SU-DHL-6 (cell line): ENCODE measurements around the gene FXYD5.

Experiments
- H2AFZ ChIP-seq: fragments of 200-600 bp; sonication (generic); 2 replicates; pipeline ENCODE4 v1.6.1; 2014; ENCODE audit warnings: low read depth, mild to moderate bottlenecking, moderate library complexity, mixed read lengths, antibody characterized with exemption, low read length; ENCODE audit not compliant: severe bottlenecking
- H3F3A ChIP-seq: fragments of 200-600 bp; shearing (Covaris generic); 2 replicates; pipeline ENCODE4 v1.6.0; 2016; ENCODE audit warnings: antibody characterized with exemption, mild to moderate bottlenecking; ENCODE audit not compliant: insufficient read depth
- H3K27ac ChIP-seq: fragments of 200-600 bp; sonication (generic); 2 replicates; pipeline ENCODE4 v1.5.1; 2016; ENCODE audit warnings: low read depth, mild to moderate bottlenecking, low read length, moderate library complexity, mixed read lengths
- H3K27me3 ChIP-seq: fragments of 200-600 bp; sonication (generic), shearing (Covaris generic); 2 replicates; pipeline ENCODE4 v1.6.0; 2014; ENCODE audit warnings: mild to moderate bottlenecking, low read length
- H3K36me3 ChIP-seq: fragments of 200-600 bp; sonication (generic); 2 replicates; pipeline ENCODE4 v1.6.1; 2014; ENCODE audit warnings: mild to moderate bottlenecking, low read length, mixed read lengths
- H3K4me2 ChIP-seq: fragments of 300-600, 200-600 bp; shearing (Covaris generic), sonication (generic); 2 replicates; pipeline ENCODE4 v1.6.0; 2014; ENCODE audit warnings: low read length, low read depth, mild to moderate bottlenecking; ENCODE audit not compliant: poor library complexity, severe bottlenecking
- H3K4me3 ChIP-seq: fragments of 200-600 bp; sonication (generic); 2 replicates; pipeline ENCODE4 v1.5.1; 2014; ENCODE audit warnings: antibody characterized with exemption, low read length, mild to moderate bottlenecking, mixed read lengths; ENCODE audit not compliant: insufficient read depth, poor library complexity, severe bottlenecking
- H3K79me2 ChIP-seq: fragments of 200-600 bp; sonication (generic); 2 replicates; pipeline ENCODE4 v1.6.1; 2014; ENCODE audit warnings: mild to moderate bottlenecking, low read length, moderate library complexity; ENCODE audit not compliant: insufficient read depth
- H3K9ac ChIP-seq: fragments of 200-600 bp; sonication (generic); 2 replicates; pipeline ENCODE4 v1.7.0; 2014; ENCODE audit warnings: mild to moderate bottlenecking, low read length
- H3K9me2 ChIP-seq: fragments of 200-600 bp; sonication (generic); replicated peaks from 2 replicates; pipeline ENCODE4 v1.6.1; 2014; ENCODE audit warnings: low read length; ENCODE audit not compliant: insufficient read depth
- H3K9me3 ChIP-seq: fragments of 200-600 bp; sonication (generic); 2 replicates; pipeline ENCODE4 v1.6.1; 2014; ENCODE audit warnings: low read length, mixed read lengths; ENCODE audit not compliant: insufficient read depth
- H4K20me1 ChIP-seq: fragments of 200-600 bp; sonication (generic); 2 replicates; pipeline ENCODE4 v1.6.1; 2014; ENCODE audit warnings: low read depth, mild to moderate bottlenecking, antibody characterized with exemption, low read length, moderate library complexity, mixed read lengths
- CTCF ChIP-seq: fragments of 200-600 bp; sonication (generic); IDR thresholded peaks from one replicate; pipeline ENCODE4 v1.5.1; 2017; ENCODE audit warnings: antibody characterized with exemption, mild to moderate bottlenecking, low read length, moderate library complexity; ENCODE audit not compliant: insufficient read depth, poor library complexity, severe bottlenecking
- EZH2phosphoT487 ChIP-seq: fragments of 200-600 bp; sonication (generic), shearing (Covaris generic); conservative IDR thresholded peaks from 2 replicates; pipeline ENCODE4 v1.6.1; 2018; ENCODE audit warnings: mild to moderate bottlenecking, antibody characterized with exemption, low read length, moderate library complexity, mixed read lengths

The FXYD5 gene

GRCh38 chr19:35143818-35144217 lies 10.7 kb upstream of the FXYD5 start:
- Histone ChIP-seq H3F3A (peaks cover 7% of the 10 kb centered on the region), H4K20me1 (no peaks in the 10 kb centered on the region), H3K9ac (no peak overlapping the region), H3K4me2 (no peak overlapping the region), H3K27ac (no peak overlapping the region), H3K9me2 (no peaks in the 10 kb centered on the region), H3K27me3 (no peaks in the 10 kb centered on the region), H3K9me3 (no peaks in the 10 kb centered on the region), H2AFZ (no peak overlapping the region), H3K79me2 (no peaks in the 10 kb centered on the region), H3K36me3 (no peaks in the 10 kb centered on the region), H3K4me3 (no peak overlapping the region)
- TF ChIP-seq EZH2phosphoT487 (no peak), CTCF (no peak)

GRCh38 chr19:35144259-35144599 lies 10.3 kb upstream of the FXYD5 start:
- no peak for TF ChIP-seq EZH2phosphoT487
- no peak for TF ChIP-seq CTCF
- Histone ChIP-seq H3K36me3 (no peaks in the 10 kb centered on the region), H3K9me2 (no peaks in the 10 kb centered on the region), H3K9me3 (no peaks in the 10 kb centered on the region), H2AFZ (no peak overlapping the region), H3K4me2 (no peak overlapping the region), H4K20me1 (no peaks in the 10 kb centered on the region), H3K27me3 (no peaks in the 10 kb centered on the region), H3F3A (peaks cover 7% of the 10 kb centered on the region), H3K4me3 (no peak overlapping the region), H3K27ac (no peak overlapping the region), H3K79me2 (no peaks in the 10 kb centered on the region), H3K9ac (no peak overlapping the region)

GRCh38 chr19:35144600-35145436 lies 9.7 kb upstream of the FXYD5 start:
- Histone ChIP-seq H3K9me3 (no peaks in the 10 kb centered on the region), H3K9ac (no peak overlapping the region), H3K36me3 (no peaks in the 10 kb centered on the region), H3K79me2 (no peaks in the 10 kb centered on the region), H4K20me1 (no peaks in the 10 kb centered on the region), H3K9me2 (no peaks in the 10 kb centered on the region), H3F3A (peaks cover 7% of the 10 kb centered on the region), H3K4me3 (no peak overlapping the region), H2AFZ (no peak overlapping the region), H3K4me2 (no peak overlapping the region), H3K27me3 (no peaks in the 10 kb centered on the region), H3K27ac (no peak overlapping the region)
- TF ChIP-seq CTCF (no peak), EZH2phosphoT487 (no peak)
